Stomach (tissue), 4 donors: Measurements from ENCODE around the gene ARPP21.

Source experiments
- EP300 ChIP-seq: sonication (generic); formaldehyde crosslinking; IDR thresholded peaks from one replicate; pipeline ENCODE4 v1.6.1; 2017; ENCODE audit warnings: antibody characterized with exemption
- POLR2A ChIP-seq, 4 donors: fragments of 450-650 bp; IDR thresholded peaks; one replicate each; pipeline ENCODE4 v1.6.1; 2016; ENCODE audit warnings: antibody characterized with exemption in 4 of 4, control low read depth in 2 of 4, mild to moderate bottlenecking in 1 of 4, moderate library complexity in 1 of 4
- POLR2AphosphoS5 ChIP-seq, 3 donors: sonication (generic); formaldehyde crosslinking; IDR thresholded peaks; one replicate each; pipeline ENCODE4 v1.6.1; 2016; ENCODE audit warnings: antibody characterized with exemption in 3 of 3
- TF ChIP-seq, protein P1 (sequence below), 7 experiments: fragments of 450-650 bp in 4 of 7; fragments of 200-600 bp in 3 of 7; sonication (generic) in 3 of 7; IDR thresholded peaks; one replicate each; pipeline ENCODE4 v1.5.1; 2016 to 2019; ENCODE audit warnings: antibody characterized with exemption in 7 of 7, control low read depth in 2 of 7, mild to moderate bottlenecking in 1 of 7

GRCh38 chr3:35685153-35685552 lies 45.8 kb downstream of the ARPP21 start:
- TF ChIP-seq EP300 (no peak), POLR2A (IDR thresholded peaks at IDR 0.05) (no peak), POLR2AphosphoS5 (IDR thresholded peaks at IDR 0.05) (no peak)
- TF ChIP-seq, protein P1, sequence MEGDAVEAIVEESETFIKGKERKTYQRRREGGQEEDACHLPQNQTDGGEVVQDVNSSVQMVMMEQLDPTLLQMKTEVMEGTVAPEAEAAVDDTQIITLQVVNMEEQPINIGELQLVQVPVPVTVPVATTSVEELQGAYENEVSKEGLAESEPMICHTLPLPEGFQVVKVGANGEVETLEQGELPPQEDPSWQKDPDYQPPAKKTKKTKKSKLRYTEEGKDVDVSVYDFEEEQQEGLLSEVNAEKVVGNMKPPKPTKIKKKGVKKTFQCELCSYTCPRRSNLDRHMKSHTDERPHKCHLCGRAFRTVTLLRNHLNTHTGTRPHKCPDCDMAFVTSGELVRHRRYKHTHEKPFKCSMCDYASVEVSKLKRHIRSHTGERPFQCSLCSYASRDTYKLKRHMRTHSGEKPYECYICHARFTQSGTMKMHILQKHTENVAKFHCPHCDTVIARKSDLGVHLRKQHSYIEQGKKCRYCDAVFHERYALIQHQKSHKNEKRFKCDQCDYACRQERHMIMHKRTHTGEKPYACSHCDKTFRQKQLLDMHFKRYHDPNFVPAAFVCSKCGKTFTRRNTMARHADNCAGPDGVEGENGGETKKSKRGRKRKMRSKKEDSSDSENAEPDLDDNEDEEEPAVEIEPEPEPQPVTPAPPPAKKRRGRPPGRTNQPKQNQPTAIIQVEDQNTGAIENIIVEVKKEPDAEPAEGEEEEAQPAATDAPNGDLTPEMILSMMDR (IDR thresholded peaks at IDR 0.05), result no peak
